ENCODE measurements around the gene RXRA.

The RXRA gene

GRCh38 chr9:134339183-134339806 lies 13.0 kb downstream of the RXRA start:
- DNase-seq = no peak

GRCh38 chr9:134340475-134341160 lies 14.4 kb downstream of the RXRA start:
- peak in 1 of 2 donors; percentile 31 for DNase-seq

- DNase-seq = no peak
These were observed 15.1 kb downstream of the RXRA start for GRCh38 chr9:134341306-134341705.

- DNase-seq = no peak
These were observed 15.9 kb downstream of the RXRA start for GRCh38 chr9:134341929-134342745.

GRCh38 chr9:134342746-134343115 lies 16.5 kb downstream of the RXRA start:
- DNase-seq = no peak

DNA sequence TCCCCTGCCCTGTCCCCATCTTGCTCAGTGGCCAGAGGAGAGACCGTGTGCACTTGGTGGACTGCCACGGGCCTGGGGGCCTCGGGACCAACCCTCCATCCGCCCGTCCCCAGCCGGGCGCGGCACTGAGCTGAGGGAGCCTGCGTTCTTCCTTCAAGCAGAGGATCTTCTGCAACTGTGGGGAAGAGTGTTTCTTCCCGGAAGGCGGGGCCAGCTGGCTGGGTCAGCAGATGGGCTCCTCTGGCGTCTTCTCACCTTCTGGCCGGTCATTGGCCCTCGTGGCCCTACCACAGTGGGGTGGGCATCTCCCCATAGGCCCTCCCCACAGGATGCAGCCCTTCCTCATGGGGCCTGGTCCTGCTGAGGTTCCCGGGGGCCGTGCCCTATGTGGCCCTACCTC lies 17.4 kb downstream of the RXRA start:
- DNase-seq = no peak

DNA sequence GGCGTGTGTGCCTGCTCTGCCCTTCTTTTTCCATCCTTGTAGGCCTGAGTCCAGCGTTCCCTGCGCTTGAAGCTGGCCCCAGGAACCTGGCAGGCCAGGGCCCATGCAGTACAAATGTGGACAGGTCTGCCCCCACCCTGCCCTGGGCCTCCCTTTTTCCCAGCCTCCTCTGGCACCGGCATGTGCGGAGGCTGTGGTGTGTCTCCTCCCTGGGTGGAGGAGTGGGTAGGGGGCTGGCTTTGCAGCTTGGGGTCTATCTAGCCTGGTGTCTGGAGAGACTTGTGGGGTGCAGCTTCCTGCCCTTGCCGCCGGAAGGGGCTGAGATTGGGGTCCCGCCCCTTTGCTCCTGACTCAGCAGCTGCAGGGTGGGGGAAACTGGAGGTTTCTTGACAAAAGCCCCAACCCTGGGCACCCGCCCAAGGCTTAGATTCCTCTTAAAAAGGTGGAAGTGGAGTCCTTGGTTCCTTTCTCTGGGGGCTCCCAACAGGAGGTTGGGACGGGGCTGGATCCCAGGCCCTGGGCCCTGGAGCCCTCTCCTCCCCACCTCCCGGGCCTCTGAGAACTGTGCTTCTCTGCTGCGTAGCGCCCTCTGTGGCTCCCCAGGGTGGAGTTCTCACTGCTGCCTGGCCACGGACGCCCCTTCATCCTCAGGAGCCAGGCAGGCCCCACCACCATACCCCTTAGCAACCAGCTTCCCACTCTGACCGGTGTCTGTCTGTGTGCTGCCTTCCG lies 18.0 kb downstream of the RXRA start:
- no peak for DNase-seq

DNA sequence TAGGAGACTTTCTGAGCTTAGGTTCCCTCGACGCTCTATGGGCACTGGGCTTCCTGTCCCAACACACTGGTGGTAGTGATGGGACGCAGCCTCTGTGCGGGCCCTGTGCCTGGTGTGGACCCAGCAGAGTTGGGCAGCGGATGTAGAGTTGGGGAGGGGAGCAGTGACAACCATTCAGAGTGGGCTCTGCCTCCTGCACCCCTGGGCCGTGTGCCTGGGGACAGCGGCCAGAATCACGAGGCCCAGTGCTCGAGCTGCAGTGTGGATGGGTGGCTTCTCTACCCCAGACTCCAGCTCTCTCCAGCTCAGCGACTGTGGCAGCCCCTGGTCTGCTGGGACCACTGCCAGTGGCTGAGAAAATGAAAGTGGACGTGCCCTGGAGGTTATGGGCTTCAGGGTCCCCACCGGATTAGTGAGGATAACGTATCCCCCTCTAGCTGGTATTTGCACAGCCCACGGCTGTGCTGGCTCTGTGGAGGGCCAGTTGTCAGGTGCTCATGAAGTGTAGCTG lies 18.6 kb downstream of the RXRA start:
- peak in 1 of 2 donors; percentile 16 for DNase-seq

DNA sequence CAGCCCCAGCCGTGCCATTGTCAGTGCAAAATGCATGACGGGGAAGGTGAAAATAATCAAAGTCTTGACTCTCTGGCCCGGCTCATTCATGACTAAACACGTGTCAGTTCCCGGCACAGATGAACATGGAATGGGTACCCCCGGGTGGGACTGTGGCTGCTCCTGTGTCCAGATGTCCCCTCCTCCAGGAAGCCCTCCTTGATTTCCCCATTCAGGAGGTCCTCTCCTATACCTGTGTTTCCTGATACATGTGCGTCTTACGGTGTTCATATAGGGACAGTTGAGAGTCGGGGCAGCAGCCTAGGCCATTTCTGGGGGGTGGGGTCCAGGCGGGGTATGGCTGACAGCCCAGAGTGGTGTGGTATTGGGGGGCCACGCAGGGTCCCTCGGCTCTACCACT lies 19.5 kb downstream of the RXRA start:
- DNase-seq = no peak

GRCh38 chr9:134346151-134346550 lies 19.9 kb downstream of the RXRA start:
- DNase-seq = no peak

DNA sequence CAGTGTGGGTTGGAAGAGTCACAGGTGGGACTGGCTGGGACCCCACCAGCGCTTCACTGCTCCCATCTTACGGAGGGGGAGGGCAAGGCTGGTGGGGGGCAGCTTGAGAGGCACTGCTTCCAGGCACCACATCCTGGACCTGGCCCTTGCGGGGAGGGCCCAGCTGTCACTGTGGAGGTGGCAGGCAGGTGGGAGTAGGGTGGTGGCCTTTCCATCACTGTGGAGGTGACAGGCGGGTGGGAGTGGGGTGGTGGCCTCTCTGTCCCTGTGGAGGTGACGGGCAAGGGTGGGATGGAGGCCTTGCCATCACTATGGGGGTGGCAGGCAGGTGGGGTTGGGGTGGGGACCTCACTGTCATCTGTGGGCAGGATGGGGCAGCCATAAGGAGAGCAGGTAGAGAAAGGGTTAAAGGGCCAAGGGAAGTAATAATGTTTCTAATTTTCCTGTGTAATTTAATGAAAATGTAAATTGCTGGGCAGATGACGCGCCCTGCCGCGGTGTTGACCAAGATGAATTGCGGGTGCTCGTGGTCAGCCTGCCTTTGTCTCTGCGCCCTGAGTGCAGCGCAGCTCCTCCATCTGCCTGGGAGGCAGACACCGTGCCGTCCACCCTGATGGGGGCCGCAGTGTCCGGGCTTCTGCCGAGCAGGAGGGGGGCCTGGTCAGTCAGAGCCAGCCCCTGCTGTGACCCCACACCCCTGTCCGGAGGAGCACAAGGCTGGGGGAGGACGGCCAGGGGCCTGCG lies 20.8 kb downstream of the RXRA start:
- no peak for DNase-seq

DNA sequence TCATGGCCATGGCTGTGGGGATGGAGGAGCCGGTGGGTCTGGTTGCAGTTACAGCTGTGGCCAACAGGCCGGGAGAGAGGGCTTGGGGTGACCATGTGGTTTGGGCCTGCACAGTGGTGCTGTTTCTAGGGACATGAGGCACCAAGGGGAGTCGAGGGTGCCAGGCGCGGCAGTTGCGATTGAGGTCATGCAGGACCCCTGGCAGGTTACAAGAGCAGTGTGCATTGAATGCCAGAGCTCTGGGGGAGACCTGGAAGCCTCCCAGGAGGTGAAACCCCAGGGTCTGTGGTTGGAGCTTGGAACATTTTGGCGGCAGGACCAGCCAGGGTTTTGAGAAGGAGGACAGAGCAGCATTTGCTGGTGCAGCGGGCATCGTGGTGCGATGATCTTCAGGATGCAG lies 21.7 kb downstream of the RXRA start:
- no peak for DNase-seq

DNA sequence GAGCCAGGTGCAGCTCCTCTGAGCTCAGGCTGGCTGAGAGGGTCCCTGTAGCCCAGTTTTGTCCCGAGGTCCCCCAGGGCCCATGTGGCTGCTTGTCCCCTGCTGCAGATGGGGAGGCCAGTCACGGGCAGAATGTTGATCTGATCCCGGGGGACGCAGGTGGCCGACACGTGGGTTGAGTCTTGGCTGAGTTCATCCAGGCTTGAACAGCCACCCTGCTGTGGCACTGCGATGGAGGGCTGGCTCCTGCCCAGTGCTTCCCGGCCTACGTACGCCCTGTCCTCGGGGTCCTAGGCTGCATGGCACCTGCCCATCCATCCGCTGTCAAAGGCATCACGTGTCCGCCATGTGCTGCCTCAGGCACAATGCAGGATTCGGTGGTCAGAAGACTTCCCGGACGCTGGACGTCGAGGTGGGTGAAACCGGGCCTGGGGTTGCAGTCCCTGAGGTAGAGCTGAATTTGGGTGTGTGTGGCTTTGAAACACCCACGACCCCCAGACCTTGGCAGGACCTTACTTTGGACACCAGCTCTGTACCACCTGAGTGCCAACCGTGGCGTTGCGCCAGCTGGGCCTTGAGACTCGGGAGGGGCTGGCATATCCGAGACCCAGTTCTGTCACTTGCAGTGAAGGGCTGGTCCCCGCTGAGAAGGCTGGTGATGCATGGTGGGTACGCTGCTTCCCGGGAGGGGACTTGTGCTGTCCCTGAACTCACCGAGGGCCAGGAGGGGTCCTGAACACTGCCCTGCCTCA lies 22.3 kb downstream of the RXRA start:
- no peak for DNase-seq

DNA sequence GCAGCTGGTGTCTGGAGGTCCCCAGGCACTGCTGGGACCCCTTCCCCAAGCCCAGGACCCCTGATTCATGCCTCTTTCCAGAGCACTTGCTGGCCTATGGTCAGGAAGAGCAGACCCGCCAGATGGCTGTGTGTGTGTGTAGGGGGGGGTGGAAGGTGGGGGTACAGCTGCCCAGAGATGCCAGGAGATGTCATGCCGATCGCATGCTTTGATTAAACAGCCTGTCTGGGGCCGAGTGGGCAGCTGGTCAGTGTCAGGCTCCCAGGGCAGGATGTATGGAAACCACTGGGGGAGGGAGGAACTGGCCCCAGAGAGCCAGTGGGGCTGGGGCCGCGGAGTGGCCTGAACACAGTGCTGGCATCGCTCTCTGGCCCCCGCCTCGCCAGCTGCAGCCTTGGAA lies 23.7 kb downstream of the RXRA start:
- DNase-seq = no peak

GRCh38 chr9:134350416-134350994 lies 24.2 kb downstream of the RXRA start:
- no peak for DNase-seq

DNA sequence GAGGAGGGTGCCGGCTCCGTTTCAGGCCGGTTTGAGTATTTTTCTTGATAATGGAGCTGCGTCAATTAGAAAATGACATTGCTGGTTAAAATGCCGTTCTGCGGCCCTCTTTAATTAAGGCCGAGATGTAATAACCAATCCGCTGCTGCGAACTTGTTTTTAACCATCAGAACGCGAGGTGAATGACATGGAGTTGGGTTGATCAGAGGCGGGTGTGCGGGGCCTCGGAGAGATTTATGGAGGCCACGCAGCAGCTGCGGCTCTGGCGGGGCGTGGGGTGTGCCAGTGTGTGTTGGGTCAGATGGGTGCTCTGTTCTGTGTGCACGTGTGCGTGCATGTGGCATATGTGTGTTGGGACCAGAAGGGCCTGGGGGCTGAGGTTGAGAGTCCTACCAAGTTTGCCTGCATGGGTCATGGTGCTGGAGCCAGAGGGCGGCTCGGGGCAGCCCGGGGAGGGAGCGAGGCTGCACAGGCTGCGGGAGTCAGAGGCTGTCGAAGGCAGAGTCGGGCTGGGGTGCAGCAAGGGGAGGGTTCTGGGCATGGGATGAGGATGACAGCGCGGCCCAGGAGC lies 25.4 kb downstream of the RXRA start:
- no peak for DNase-seq

GRCh38 chr9:134352247-134352933 lies 26.1 kb downstream of the RXRA start:
- DNase-seq = no peak

DNA sequence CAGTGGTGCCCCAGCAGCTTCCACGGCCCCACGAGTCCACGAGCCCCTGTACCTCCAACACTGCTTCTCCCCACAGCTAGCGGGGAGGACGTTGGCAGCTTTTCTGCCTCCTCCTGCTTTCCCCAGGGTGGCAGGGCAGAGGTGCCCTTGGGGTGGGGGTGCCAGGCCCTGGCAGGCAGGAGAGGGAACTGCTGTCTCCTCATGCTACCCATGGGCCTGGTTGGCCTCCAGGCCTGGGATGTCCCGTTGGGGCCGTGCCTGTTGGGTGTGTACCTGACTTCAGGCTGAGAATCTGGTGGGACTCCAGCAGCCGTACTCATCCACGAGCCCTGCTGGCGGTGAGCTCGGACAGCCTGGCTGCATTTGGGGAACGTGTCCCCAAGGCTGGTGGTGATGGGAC lies 27.3 kb downstream of the RXRA start:
- DNase-seq = no peak

DNA sequence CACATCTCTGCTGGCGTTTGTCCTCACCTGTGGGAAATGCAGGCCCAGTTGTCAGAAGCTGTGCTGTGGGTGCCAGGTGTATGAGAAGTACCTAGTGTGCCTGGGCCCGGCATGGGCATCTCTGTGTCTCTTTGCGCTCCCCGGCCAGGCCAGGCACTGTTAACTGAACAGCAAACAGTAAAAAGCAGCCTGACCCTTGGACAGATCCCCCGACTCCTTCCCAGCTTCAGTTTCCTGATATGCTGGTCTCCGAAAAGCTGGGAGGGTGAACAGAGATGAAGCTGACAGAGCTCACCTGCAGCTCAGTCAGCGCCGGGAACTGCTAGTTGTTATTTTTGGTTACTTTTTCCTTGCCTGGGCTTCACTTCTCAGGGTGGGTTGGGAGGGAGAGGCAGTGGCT lies 28.9 kb downstream of the RXRA start:
- DNase-seq = no peak

Measured in hippocampal formation (tissue), 2 donors.